Activated CD4-positive, CD25-positive, alpha-beta regulatory T cell treated with anti-CD3 and anti-CD28 coated beads, Interleukin-2, amount 50 U/mL, for 16 hours (primary cell): ENCODE measurements around the gene SLC25A53.

Experiments
- DNase-seq: peaks from one replicate; pipeline ENCODE4 v3.0.0-alpha.2; 2020; ENCODE audit warnings: low read depth, low spot score

The SLC25A53 gene, protein sequence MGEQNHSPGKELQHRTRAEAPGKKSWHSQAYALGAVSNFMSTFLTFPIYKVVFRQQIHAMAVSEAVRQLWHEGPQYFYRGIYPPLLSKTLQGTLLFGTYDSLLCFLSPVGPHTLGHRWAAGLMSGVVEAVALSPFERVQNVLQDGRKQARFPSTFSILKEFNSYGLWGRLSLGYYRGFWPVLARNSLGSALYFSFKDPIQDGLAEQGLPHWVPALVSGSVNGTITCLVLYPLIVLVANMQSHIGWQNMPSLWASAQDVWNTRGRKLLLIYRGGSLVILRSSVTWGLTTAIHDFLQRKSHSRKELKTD

DNA sequence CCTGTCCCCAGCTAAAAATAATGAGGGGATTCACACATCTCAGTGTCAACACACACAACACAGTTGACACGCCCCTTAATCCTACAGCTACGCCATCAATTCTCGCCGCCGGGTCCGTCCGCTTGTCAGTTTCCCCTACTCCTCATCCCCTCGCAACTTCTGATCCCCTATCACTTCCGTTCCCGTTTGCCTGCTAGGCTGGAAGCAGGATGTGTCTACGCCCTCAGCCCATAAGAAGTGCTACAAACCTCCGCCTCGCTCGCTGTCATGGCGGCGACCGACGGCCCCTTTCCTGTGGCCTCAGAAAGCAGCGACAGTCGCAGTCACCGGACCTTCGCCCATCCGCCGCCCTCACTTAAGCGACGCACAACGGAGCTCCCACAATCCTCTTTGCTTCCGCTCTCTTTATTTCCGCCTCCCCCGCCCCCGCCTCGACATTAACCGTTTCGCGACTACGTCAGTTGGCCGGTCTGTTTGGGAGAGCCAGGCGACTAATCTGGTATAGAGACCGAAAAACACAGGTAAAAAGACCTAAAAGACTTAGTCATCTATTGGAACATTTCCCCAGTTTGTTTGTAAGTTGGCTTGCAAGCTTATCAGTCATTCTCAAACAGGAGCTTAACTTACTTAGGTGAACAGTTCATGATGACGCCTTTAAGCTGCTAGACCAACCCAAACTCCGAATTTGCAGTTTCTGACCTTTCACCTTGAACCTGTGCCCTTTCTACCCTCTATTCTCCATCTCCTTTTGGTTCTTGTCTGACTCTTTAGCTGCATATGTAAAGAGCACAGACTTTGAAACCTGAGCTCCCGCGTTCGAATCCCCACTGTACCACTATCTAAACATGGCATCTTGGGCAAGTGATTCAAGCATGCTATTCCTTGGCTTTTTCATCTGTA is at the start of gene SLC25A53:
SLC25A53 (minus strand) TSS at position 380 of the 900 bp plus-strand sequence. CDS start 51,752 bp downstream, outside the sequence.
- peak; percentile 51 for DNase-seq

DNA sequence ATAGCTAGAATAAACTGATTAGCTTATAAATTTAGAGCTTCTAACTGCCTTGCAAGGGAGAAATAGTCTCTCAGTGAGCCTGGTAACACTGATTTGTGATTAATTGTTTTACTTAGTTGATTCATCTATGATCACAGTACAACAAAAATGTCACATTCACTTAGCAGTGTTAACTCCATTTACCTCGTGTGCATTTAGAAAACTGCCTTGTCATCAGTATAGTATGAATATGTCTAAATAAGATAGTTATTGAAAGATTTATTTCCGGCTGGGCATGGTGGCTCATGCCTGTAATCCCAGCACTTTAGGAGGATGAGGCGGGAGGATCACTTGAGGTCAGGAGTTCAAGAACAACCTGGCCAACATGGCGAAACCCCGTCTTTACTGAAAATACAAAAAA is 48.7 kb upstream of the SLC25A53 start:
- no peak for DNase-seq

DNA sequence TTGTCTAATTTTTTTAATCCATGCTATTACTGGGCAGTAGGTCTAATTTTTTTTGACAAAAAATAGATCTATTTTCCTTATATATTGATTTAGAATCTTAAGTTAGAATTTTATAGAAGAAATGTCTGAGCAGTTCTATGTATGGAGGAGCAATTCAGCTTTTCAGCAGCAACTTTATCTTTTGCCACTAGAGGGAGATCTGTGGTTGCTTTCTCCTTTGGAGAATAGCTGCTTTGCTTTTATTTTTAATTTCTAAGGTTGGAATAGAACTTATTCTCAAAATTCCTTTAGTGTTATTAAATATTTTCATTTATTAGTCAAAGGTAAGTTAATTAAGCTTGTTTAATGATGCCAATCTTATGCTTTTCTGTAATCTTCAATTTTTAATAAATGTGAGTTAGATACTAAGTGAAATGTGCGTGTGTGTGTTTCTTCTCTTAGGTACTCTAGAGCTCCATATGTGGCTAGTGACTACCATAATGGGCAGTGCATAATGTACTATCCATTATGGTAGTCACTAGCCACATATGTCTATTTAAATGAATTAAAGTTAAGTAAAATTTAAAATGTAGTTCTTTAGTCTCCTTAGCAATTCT is 38.8 kb upstream of the SLC25A53 start:
- no peak for DNase-seq

DNA sequence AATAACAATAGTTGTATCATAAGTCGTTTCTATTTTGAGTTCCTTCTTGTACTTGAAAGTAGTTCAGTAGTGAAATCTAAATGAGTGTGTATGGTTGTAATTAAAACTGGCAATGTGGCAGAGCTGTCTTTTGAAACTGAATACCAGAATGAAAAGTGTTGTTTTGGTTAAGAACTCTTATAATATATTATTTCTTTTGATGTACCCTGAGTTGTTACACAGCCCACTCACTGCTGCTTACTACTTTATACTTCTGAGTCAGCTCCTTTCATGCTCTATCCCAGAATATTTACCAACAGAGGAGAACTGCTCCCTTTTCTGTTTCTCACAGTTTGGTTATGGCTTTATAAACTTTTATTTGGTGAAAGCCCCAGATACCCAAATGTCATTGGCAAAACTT is 38.2 kb upstream of the SLC25A53 start:
- DNase-seq = no peak

DNA sequence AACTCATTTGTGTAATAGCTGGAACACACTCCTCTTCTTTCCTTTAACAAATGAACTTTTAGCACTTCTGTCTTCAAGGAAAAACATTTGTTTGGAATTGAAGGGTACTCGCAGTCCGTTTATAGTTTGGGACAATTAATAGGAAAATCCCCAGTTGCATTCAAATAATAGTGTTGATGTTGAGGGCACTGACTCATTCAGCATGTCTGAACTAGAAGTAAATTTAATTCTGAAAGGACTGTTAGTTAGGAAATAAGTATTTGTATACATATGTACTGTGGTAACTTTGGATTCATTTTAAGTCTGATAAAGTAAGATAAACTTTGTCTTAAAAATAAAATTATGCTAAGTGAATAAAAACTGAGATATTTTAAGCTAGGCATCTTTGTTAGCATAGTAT is 36.7 kb upstream of the SLC25A53 start:
- no peak for DNase-seq

DNA sequence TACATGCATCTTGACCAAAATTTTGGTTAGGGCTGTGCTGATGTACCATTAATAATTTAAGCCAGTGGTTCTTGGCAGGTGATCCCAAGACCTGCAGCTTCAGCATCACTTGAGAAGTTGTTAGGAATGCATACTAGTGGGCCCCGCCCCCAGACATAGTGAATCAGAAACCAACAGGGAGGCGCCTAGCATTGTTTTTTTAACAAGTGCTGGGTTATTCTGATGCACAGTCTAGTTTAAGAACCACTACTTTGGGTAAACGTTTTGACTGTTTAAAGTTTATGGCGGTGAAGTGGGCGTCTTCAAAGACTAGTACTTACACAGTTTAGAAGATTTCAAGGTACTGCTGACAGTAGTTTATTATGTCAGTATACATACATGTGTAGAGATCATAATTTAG is 33.0 kb upstream of the SLC25A53 start:
- no peak for DNase-seq

DNA sequence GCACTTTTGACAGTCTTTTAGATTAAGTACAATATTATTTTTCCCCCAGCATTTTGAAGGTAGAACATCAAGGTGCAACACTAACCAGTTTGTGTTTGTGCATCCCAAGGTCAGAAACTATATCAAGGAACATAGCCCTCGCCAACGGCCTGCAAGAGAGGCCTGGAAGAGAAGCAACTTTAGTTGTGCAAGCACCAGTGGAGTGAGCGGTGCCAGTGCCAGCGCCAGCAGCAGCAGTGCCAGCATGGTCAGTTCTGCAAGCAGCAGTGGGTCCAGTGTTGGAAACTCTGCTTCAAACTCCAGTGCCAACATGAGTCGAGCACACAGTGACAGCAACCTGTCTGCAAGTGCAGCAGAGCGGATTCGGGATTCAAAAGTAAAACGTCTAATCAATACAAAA is 31.1 kb upstream of the SLC25A53 start:
- no peak for DNase-seq

DNA sequence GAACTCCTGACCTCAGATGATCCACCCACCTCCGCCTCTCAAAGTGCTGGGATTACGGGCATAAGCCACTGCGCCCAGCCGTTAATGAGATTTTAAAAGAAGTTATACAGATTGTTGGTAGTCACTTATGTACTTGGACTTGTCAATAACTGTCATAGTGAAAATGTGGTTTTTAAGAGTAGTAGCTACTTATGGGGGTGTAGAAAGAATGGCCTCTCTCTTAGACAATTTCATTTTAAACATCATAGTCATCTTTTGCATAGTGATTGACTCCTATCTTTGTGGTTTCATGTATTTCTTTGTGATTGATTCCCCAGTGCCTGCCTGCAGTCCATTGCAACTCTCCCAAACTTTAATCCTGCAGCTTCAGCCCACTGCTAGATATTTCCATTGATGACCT is 26.9 kb upstream of the SLC25A53 start:
- DNase-seq = no peak

DNA sequence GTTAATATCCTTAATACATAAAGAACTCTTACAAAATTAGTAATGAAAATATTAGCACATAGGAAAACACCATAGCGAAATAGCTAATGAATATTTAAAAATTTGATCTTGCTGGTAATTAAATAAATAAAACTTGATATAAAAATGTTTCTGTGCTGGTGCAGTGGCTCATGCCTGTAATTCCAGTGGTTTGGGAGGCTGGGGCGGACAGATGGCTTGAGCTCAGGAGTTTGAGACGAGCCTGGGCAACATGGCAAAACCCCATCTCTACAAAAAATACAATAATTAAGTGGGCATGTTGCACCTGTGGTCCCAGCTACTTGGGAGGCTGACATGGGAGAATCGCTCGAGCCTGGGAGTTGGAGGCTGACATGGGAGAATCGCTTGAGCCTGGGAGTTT is 17.0 kb upstream of the SLC25A53 start:
- DNase-seq = no peak

DNA sequence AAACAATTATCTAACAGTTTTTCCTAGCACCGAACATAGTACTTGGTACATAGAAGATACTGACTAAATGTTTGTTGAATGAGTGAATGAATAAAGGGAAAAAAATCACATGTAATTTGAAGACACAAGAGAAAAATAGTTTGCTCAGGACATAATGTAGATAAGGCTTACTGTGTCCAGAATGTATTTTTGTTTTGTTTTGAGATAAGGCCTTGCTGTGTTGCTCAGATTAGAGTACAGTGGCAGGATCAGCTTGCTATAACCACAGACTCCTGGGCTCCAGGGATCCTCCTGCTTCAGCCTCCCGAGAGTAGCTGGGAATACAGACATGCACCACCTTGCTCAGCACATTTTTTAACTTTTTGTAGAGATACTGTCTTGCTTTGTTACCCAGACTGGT is 16.0 kb upstream of the SLC25A53 start:
- no peak for DNase-seq

DNA sequence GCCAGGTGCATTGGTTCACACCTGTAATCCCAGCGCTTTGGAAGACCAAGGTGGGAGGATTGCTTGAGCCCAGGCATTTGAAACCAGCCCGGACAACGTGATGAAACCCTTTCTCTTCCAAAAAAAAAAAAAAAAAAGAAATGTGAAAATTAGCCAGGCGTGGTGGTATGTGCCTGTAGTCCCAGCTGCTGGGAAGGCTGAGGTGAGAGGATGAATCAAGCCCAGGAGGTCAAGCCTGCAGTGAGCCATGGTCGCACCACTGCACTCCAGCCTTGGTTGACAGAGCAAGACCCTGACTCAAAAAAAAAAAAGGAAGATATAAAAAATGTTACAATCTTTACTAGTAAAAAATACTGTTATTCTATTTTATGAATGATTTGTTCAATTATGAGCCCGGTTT is 15.3 kb upstream of the SLC25A53 start:
- DNase-seq = no peak

DNA sequence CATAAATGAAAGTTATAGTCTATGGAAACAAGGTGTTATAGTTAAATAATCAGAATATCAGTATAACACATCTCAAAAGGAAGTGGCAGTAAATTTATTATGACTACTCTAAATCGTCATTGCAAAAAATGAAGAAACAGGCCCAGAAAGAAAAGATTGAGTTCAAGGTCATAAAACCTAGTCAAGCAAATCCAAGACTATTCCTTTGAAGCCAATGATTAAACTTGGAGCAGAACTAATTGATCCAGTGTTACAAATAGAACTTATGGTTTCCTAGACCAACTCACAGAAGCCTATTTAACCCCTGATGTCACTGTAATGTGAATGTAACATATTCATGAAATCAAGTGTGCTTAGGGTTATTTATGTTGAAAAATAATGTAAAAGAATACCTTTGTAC is 11.3 kb upstream of the SLC25A53 start:
- DNase-seq = no peak

DNA sequence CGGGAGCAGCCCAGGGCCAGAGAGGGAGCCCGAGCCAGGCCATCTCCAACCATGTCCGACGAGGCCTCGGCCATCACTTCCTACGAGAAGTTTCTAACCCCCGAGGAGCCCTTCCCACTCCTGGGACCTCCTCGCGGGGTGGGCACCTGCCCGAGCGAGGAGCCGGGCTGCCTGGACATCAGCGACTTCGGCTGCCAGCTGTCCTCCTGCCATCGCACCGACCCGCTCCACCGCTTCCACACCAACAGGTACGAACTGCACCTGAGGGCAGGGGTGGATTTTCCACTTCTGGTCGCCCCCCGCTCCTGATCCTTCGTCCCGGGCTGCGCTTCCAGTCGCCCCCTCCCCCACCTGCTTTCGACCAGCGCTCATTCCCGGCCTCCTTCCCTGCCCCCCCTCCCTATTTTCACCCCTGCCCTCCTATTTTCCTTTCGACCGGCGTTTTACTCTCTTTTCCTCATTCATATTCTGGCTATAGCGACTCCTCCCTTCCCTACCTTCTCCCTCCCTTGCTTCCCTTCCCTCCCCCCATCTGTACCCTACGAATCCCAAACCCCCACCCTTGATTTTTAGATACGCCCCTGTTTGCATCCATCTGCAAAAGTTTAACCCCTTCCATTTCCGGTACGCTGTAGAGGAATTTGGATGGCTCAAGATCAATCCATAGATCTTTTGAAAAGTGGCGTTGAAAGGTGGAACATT is 10.1 kb upstream of the SLC25A53 start:
- DNase-seq = no peak

DNA sequence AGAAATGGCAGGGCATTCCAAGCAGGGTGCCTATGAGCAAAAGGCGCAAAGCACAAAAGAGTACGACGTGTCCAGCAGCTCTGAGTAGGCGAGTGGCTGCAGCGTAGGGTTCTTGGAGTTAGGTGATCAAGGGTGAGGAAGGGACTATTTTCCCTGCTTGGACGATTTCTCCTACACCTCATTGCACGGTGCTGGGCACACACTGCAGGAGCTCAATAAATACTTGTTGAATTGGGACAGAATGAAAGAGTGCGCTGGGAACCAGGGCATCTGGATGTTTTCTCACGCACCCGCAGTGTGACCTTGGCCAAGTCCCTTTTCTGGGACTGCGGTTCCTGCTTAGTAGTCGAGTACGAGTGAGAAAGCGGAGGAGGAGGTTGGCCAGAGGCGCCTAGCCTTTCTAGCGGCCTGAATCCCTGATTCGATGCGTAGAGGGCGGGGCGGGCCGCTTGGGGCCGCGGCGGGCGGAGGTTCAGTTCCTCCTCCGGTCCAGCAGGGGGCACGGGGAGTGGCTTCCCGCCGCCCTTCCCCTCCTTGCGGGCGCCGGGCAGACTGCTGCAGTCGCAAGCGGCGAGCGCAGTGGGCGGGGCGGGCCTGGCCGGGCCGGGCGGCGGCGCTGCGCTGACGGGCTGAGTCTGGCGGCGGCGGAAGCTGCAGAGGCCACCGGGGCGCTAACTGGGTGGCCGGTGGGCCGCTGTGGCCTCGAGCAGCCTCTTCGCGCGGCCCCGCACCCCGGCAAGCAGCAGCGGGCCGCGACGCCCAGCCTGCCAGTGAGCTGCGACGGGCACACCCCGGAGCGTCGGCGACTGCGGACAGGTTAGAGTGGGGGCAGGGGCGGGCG is 9.3 kb upstream of the SLC25A53 start, which contains the start of gene FAM199X:
FAM199X (plus strand) TSS at position 560 of the 841 bp plus-strand sequence. CDS start 333 bp downstream, outside the sequence.
- DNase-seq = peak; percentile 66

DNA sequence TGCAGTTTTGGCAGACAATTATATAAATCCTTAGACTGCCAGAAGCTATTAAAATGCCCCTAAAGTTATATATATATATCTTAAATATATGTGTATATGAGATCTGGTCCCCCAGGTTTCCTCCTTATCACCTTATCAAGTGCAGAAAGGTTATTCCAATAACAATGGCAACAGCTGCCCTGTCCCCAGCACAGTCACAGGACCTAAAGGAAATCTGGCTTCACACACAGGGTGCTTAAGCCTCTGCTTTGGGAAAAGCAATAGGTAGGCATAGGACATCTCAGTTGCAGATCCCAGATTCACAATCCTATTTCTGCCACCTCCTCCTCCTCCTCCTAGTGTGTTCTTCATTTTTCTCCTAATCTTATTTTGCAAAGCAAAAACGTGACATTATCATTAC is 5.8 kb downstream of the SLC25A53 start:
- DNase-seq = no peak

DNA sequence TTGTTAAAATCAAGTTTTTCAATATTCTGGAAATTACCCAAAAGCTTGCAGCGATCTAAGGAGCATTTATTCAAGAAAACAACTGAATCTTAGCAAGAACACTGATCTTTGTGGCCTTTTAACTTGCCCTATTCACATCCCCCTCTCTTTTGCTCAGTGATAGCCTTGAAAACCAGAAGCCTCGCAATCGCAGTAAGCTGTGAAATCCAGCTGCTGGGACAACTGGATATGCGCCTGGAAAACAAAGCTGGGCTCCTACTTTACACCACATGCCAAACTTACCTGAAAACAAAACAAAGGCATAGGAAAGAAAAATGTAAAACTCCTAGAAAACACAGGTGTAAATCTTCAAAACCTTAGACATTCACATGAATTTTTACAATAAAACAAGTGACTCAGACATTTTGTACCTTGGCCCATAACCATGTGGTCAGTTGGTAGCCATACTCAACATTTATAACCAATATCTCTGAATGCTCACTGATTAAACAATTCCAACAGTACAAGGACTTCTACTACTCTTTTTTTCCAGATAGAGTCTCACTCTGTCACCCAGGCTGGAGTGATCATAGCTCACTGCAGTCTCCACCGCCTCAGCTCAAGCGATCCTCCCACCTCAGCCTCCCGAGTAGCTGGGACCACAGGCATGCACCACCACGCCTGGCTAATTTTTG is 15.6 kb downstream of the SLC25A53 start:
- no peak for DNase-seq

DNA sequence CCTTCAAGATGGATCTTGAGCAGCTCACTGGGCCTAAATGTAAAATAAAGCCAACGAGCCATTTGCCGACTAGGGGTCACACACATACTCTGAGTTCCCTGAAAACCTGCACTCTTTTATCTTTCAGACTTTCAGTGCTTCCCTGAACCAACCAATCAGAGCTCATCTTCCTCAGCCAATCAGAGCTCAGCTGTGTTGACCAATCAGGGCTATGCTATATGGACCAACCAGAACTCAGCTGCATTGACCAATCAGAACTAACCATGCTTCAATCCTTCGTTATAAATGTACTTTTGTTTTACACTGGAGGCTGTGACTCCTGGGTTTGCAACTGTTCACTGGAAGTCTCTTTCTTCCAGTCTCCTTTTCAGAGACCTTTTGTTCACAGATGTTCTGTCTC is 19.3 kb downstream of the SLC25A53 start:
- DNase-seq = no peak

DNA sequence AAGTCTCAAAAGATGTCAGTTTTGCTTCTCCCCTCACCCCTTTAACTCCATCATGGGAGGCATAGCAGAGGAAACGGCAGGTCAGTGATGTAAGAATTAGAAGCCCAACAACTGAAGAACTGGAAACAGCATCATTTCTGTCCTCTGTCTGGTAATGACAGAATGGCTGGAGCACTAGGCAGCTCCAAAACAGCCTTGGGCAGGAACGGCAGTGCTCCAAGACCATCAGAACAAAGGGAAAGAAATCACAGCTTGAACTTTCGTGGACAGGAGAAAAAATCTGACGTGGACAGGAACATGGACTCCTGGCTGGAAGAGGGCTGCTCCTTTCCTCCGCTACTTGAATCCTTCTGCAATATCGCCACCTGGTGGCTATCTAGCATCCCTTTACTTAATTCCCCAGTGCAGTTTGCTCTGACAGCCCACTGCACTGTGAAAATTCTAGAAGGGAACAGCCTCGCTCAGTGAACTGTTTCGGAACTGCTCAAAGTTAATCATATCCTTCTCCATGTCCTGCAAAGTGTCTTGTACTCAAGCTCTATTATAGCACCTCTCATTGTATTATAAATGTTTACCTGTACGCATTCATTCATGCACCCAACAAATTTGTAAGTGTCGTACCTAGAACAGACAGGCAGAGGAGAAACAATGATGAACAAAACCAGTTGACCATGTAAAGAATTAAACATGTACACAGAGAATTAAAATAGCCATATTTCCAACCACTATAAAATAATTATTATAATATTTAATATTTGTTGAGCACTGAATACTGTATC is 20.4 kb downstream of the SLC25A53 start:
- DNase-seq = peak; percentile 30

DNA sequence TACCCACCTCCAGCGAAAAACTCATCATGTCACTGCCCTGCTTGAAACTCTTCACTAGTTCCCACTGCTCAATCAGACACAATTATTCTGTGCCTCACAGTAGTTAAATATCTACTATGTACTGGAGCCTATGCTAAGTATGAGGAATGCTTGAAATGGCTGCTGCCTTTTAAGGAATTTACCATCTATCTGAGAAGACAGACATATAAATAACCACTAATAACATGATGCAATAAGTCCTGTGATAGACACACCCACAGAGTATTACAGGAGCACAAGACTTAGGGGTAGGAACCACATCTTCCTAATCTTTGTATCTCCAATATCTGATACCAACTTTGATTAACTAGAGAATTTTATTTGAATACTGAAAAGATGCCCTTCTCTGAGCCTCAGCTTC is 21.1 kb downstream of the SLC25A53 start:
- no peak for DNase-seq
